ENCODE measurements around the gene WNT8A. TPM values are rescaled to one million over a fixed set of nuclear protein-coding genes. Genes with fewer than 3 reads are reported as not detected.

WNT8A gene
- total and polyA plus RNA-seq, 4 donors, result 0.22 to 0.30 TPM; not detected in 2

- Histone ChIP-seq H3K4me3 (ENCODE audit: low read depth, low read length) (no peak overlapping the region), H3K27ac (ENCODE audit: low read depth, low read length) (no peak overlapping the region), H3K9me3 (ENCODE audit: control insufficient read depth, insufficient read depth, low read length) (no peaks in the 10 kb centered on the region), H3K4me1 (ENCODE audit: control insufficient read depth, insufficient read depth, low read length) (no peaks in the 10 kb centered on the region), H3K36me3 (ENCODE audit: control insufficient read depth, insufficient read depth, low read length) (no peaks in the 10 kb centered on the region), H3K27me3 (ENCODE audit: control insufficient read depth, insufficient read depth, low read length) (no peaks in the 10 kb centered on the region)
- DNase-seq (ENCODE audit: low read depth in 4 of 6, low spot score in 6 of 6), result no peak
- 63% methylated on average over 1 of the region's 1 CpG for WGBS (ENCODE audit: insufficient coverage)
Observed at GRCh38 chr5:138078006-138078643, 5.7 kb upstream of the WNT8A start.

- H3K9me3 ChIP-seq (ENCODE audit: control insufficient read depth, insufficient read depth, low read length), result no peaks in the 10 kb centered on the region
- H3K36me3 ChIP-seq (ENCODE audit: control insufficient read depth, insufficient read depth, low read length), result no peaks in the 10 kb centered on the region
- H3K27me3 ChIP-seq (ENCODE audit: control insufficient read depth, insufficient read depth, low read length), result no peaks in the 10 kb centered on the region
- H3K27ac ChIP-seq (ENCODE audit: low read depth, low read length), result no peak overlapping the region
- H3K4me3 ChIP-seq (ENCODE audit: low read depth, low read length), result no peak overlapping the region
- 80% methylated on average over 4 of the region's 4 CpGs for WGBS (ENCODE audit: insufficient coverage)
- DNase-seq (ENCODE audit: low read depth in 4 of 6, low spot score in 6 of 6), result no peak
- no peaks in the 10 kb centered on the region for H3K4me1 ChIP-seq (ENCODE audit: control insufficient read depth, insufficient read depth, low read length)
Observed at GRCh38 chr5:138082033-138082432, 1.8 kb upstream of the WNT8A start.

GRCh38 chr5:138091685-138092084 lies 7.9 kb downstream of the WNT8A start:
- DNase-seq (ENCODE audit: low read depth in 4 of 6, low spot score in 6 of 6), result no peak
- Histone ChIP-seq H3K27me3 (ENCODE audit: control insufficient read depth, insufficient read depth, low read length) (no peaks in the 10 kb centered on the region), H3K4me1 (ENCODE audit: control insufficient read depth, insufficient read depth, low read length) (no peaks in the 10 kb centered on the region), H3K4me3 (ENCODE audit: low read depth, low read length) (no peak overlapping the region), H3K36me3 (ENCODE audit: control insufficient read depth, insufficient read depth, low read length) (no peaks in the 10 kb centered on the region), H3K27ac (ENCODE audit: low read depth, low read length) (no peak overlapping the region), H3K9me3 (ENCODE audit: control insufficient read depth, insufficient read depth, low read length) (no peaks in the 10 kb centered on the region)
- 85% methylated on average over 2 of the region's 4 CpGs for WGBS (ENCODE audit: insufficient coverage)

GRCh38 chr5:138092301-138092700 lies 8.5 kb downstream of the WNT8A start:
- Histone ChIP-seq H3K27me3 (ENCODE audit: control insufficient read depth, insufficient read depth, low read length) (no peaks in the 10 kb centered on the region), H3K36me3 (ENCODE audit: control insufficient read depth, insufficient read depth, low read length) (no peaks in the 10 kb centered on the region), H3K4me3 (ENCODE audit: low read depth, low read length) (no peak overlapping the region), H3K9me3 (ENCODE audit: control insufficient read depth, insufficient read depth, low read length) (no peaks in the 10 kb centered on the region), H3K27ac (ENCODE audit: low read depth, low read length) (no peak overlapping the region), H3K4me1 (ENCODE audit: control insufficient read depth, insufficient read depth, low read length) (no peaks in the 10 kb centered on the region)
- no peak for DNase-seq (ENCODE audit: low read depth in 4 of 6, low spot score in 6 of 6)
- 50% methylated on average over 1 of the region's 1 CpG for WGBS (ENCODE audit: insufficient coverage)

GRCh38 chr5:138093036-138093435 lies 9.2 kb downstream of the WNT8A start:
- no peak overlapping the region for H3K4me3 ChIP-seq (ENCODE audit: low read depth, low read length)
- no CpG with 5 or more reads among the region's 1 CpG for WGBS (ENCODE audit: insufficient coverage)
- H3K27me3 ChIP-seq (ENCODE audit: control insufficient read depth, insufficient read depth, low read length), result no peaks in the 10 kb centered on the region
- no peaks in the 10 kb centered on the region for H3K4me1 ChIP-seq (ENCODE audit: control insufficient read depth, insufficient read depth, low read length)
- H3K27ac ChIP-seq (ENCODE audit: low read depth, low read length), result no peak overlapping the region
- H3K36me3 ChIP-seq (ENCODE audit: control insufficient read depth, insufficient read depth, low read length), result no peaks in the 10 kb centered on the region
- no peak for DNase-seq (ENCODE audit: low read depth in 4 of 6, low spot score in 6 of 6)
- no peaks in the 10 kb centered on the region for H3K9me3 ChIP-seq (ENCODE audit: control insufficient read depth, insufficient read depth, low read length)

- 17% methylated on average over 1 of the region's 4 CpGs for WGBS (ENCODE audit: insufficient coverage)
- H3K4me3 ChIP-seq (ENCODE audit: low read depth, low read length), result no peak overlapping the region
- no peak overlapping the region for H3K27ac ChIP-seq (ENCODE audit: low read depth, low read length)
- H3K36me3 ChIP-seq (ENCODE audit: control insufficient read depth, insufficient read depth, low read length), result no peaks in the 10 kb centered on the region
- no peaks in the 10 kb centered on the region for H3K27me3 ChIP-seq (ENCODE audit: control insufficient read depth, insufficient read depth, low read length)
- DNase-seq (ENCODE audit: low read depth in 4 of 6, low spot score in 6 of 6), result no peak
- no peaks in the 10 kb centered on the region for H3K9me3 ChIP-seq (ENCODE audit: control insufficient read depth, insufficient read depth, low read length)
- H3K4me1 ChIP-seq (ENCODE audit: control insufficient read depth, insufficient read depth, low read length), result no peaks in the 10 kb centered on the region
Observed at GRCh38 chr5:138095100-138095907, 11.5 kb downstream of the WNT8A start.

- H3K27ac ChIP-seq (ENCODE audit: low read depth, low read length), result no peak overlapping the region
- DNase-seq (ENCODE audit: low read depth in 4 of 6, low spot score in 6 of 6), result no peak
- no CpG with 5 or more reads among the region's 2 CpGs for WGBS (ENCODE audit: insufficient coverage)
Observed at GRCh38 chr5:138096363-138096762, 12.5 kb downstream of the WNT8A start.

GRCh38 chr5:138096997-138097828 lies 13.4 kb downstream of the WNT8A start:
- H3K36me3 ChIP-seq (ENCODE audit: control insufficient read depth, insufficient read depth, low read length), result no peaks in the 10 kb centered on the region
- H3K9me3 ChIP-seq (ENCODE audit: control insufficient read depth, insufficient read depth, low read length), result no peaks in the 10 kb centered on the region
- no peak overlapping the region for H3K4me3 ChIP-seq (ENCODE audit: low read depth, low read length)
- DNase-seq (ENCODE audit: low read depth in 4 of 6, low spot score in 6 of 6), result no peak
- no peaks in the 10 kb centered on the region for H3K4me1 ChIP-seq (ENCODE audit: control insufficient read depth, insufficient read depth, low read length)
- H3K27ac ChIP-seq (ENCODE audit: low read depth, low read length), result no peak overlapping the region
- WGBS (ENCODE audit: insufficient coverage), result 94% methylated on average over 10 of the region's 11 CpGs
- no peaks in the 10 kb centered on the region for H3K27me3 ChIP-seq (ENCODE audit: control insufficient read depth, insufficient read depth, low read length)

More at GRCh38 chr5:138096363-138096762, 12.5 kb downstream of the WNT8A start:
- Histone ChIP-seq H3K4me1 (ENCODE audit: control insufficient read depth, insufficient read depth, low read length) (no peaks in the 10 kb centered on the region), H3K9me3 (ENCODE audit: control insufficient read depth, insufficient read depth, low read length) (no peaks in the 10 kb centered on the region), H3K27me3 (ENCODE audit: control insufficient read depth, insufficient read depth, low read length) (no peaks in the 10 kb centered on the region), H3K4me3 (ENCODE audit: low read depth, low read length) (no peak overlapping the region), H3K36me3 (ENCODE audit: control insufficient read depth, insufficient read depth, low read length) (no peaks in the 10 kb centered on the region)

- H3K9me3 ChIP-seq (ENCODE audit: control insufficient read depth, insufficient read depth, low read length), result no peaks in the 10 kb centered on the region
- DNase-seq (ENCODE audit: low read depth in 4 of 6, low spot score in 6 of 6), result no peak
- no peak overlapping the region for H3K4me3 ChIP-seq (ENCODE audit: low read depth, low read length)
- 38% methylated on average over 4 of the region's 7 CpGs for WGBS (ENCODE audit: insufficient coverage)
- H3K27me3 ChIP-seq (ENCODE audit: control insufficient read depth, insufficient read depth, low read length), result no peaks in the 10 kb centered on the region
- no peaks in the 10 kb centered on the region for H3K4me1 ChIP-seq (ENCODE audit: control insufficient read depth, insufficient read depth, low read length)
- H3K27ac ChIP-seq (ENCODE audit: low read depth, low read length), result no peak overlapping the region
- H3K36me3 ChIP-seq (ENCODE audit: control insufficient read depth, insufficient read depth, low read length), result no peaks in the 10 kb centered on the region
Observed at GRCh38 chr5:138102454-138103318, 18.9 kb downstream of the WNT8A start.

Measured in spinal cord (tissue), 10 donors.